Kidney (tissue), 14 donors: ENCODE measurements around the gene LRRC75A. TPM values are rescaled to one million over a fixed set of nuclear protein-coding genes. Genes with fewer than 3 reads are reported as not detected.
"Not testable (repeated sequence)": the region's sequence is repeated elsewhere in the genome, so short reads cannot be mapped to it uniquely, and the experiment has no call there.

Experiments
- DNase-seq, 5 donors: peaks; one replicate each; pipeline ENCODE4 v3.0.0-alpha.2; 2013 to 2020
- FAIRE-seq: peaks from 2 replicates; lab custom pipeline; 2012; peaks lifted over from hg19 to GRCh38; lab: Jason Lieb, UNC
- H3K27ac ChIP-seq, 2 donors: one replicate each; pipeline ENCODE4 v1.7.0; 2013; ENCODE audit warnings: low read depth in 2 of 2, low read length in 2 of 2, inconsistent platforms in 1 of 2
- H3K27me3 ChIP-seq: one replicate; pipeline ENCODE4 v1.7.1; 2013; ENCODE audit warnings: low read length, inconsistent platforms; ENCODE audit not compliant: control insufficient read depth, insufficient read depth
- H3K36me3 ChIP-seq, 3 donors: one replicate each; pipeline versions ENCODE4 v1.7.0 to v1.7.1; 2013; ENCODE audit warnings: low read length in 3 of 3, control low read depth in 1 of 3, inconsistent platforms in 1 of 3; ENCODE audit not compliant: insufficient read depth in 3 of 3, control insufficient read depth in 2 of 3
- H3K4me1 ChIP-seq, 3 donors: one replicate each; pipeline versions ENCODE4 v1.7.0 to v1.7.1; 2013; ENCODE audit warnings: low read length in 3 of 3, inconsistent platforms in 1 of 3, low read depth in 1 of 3; ENCODE audit not compliant: control insufficient read depth in 2 of 3, insufficient read depth in 2 of 3
- H3K4me3 ChIP-seq, 3 donors: one replicate each; pipeline versions ENCODE4 v1.7.0 to v1.8.1; 2013; ENCODE audit warnings: low read length in 3 of 3, control low read depth in 1 of 3, inconsistent platforms in 1 of 3
- H3K9ac ChIP-seq, 3 donors: one replicate each; pipeline versions ENCODE4 v1.7.0 to v1.7.1; 2013; ENCODE audit warnings: low read length in 3 of 3, control low read depth in 1 of 3, inconsistent platforms in 1 of 3
- H3K9me3 ChIP-seq, 3 donors: one replicate each; pipeline versions ENCODE4 v1.7.0 to v1.7.1; 2013; ENCODE audit warnings: low read length in 3 of 3, control low read depth in 1 of 3, inconsistent platforms in 1 of 3; ENCODE audit not compliant: control insufficient read depth in 2 of 3, insufficient read depth in 1 of 3
- intact Hi-C: fragments of 100-400 bp; cut with DNase I; formaldehyde crosslinking; loops from one replicate; pipeline ENCODE4 v1.11.1; 2022
- polyA plus RNA-seq: library from polyadenylated mRNA; stranded (reverse); fragments of 350-450 nt; fragmentation: Illumina TruSeq; extraction: RNeasy Lipid Tissue Mini Kit (QIAGEN cat#74804); gene quantifications from one replicate; pipeline ENCODE4 v1.2.3, GENCODE V29; 2014; ENCODE audit warnings: low read depth, low replicate concordance; ENCODE audit not compliant: insufficient read depth
- total RNA-seq: library from RNA; stranded (reverse); fragmentation: NEBNext Ultra II Directional; extraction: Animal tissue kit (Norgen Biotek cat#: 25700); gene quantifications from one replicate; pipeline ENCODE4 v1.2.1, GENCODE V29; 2021
- TF ChIP-seq, protein P1 (sequence below): IDR thresholded peaks from 3 replicates; pipeline ENCODE4 v1.5.1; 2012; ENCODE audit warnings: mild to moderate bottlenecking, moderate library complexity, borderline replicate concordance; ENCODE audit not compliant: insufficient read depth; ENCODE audit errors: extremely low read depth
- donor health status: control.
- donor health status: control.
- donor health status: control.
- donor health status: control.
- donor health status: control.
- donor health status: DM: yes; HTN: yes; CAD: no.
- donor health status: Normal renal cell carcinoma (clear cell type).

LRRC75A gene
- total and polyA plus RNA-seq, 2 donors from 2014 or later: 2.5 to 2.6 TPM

DNA sequence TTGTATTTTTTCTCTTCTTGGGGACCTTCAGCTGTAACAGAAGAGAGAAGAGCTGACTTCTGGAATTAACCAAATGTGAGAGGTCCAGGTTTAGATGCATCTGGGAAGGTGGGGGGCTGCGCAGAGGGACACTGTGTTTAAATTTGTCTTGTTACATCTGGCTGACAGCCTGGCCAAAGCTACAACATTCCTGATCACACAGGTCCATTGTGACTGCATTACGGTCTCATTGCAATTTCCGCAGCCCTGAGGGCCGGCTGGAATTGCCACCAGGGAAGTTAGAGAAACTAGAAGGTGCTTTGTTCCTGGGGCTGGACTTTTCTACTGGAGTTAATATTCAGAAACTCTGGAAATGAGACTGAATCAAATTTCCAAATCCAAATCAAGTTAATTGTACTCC lies 37.9 kb upstream of the LRRC75A start:
- H3K27me3 ChIP-seq: no peaks in the 10 kb centered on the region
- TF ChIP-seq, protein P1, sequence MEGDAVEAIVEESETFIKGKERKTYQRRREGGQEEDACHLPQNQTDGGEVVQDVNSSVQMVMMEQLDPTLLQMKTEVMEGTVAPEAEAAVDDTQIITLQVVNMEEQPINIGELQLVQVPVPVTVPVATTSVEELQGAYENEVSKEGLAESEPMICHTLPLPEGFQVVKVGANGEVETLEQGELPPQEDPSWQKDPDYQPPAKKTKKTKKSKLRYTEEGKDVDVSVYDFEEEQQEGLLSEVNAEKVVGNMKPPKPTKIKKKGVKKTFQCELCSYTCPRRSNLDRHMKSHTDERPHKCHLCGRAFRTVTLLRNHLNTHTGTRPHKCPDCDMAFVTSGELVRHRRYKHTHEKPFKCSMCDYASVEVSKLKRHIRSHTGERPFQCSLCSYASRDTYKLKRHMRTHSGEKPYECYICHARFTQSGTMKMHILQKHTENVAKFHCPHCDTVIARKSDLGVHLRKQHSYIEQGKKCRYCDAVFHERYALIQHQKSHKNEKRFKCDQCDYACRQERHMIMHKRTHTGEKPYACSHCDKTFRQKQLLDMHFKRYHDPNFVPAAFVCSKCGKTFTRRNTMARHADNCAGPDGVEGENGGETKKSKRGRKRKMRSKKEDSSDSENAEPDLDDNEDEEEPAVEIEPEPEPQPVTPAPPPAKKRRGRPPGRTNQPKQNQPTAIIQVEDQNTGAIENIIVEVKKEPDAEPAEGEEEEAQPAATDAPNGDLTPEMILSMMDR: no peak
- no peak overlapping the region for H3K4me3 ChIP-seq
- DNase-seq (no peak), FAIRE-seq (no peak)
- intact Hi-C loops: no loop called here
- H3K9ac ChIP-seq: no peak overlapping the region
- no peak overlapping the region for H3K27ac ChIP-seq
- H3K4me1 ChIP-seq: peaks cover 0 to under 1% (median 0%) of the 10 kb centered on the region in 3 donors
- H3K9me3 ChIP-seq: no peaks in the 10 kb centered on the region
- no peaks in the 10 kb centered on the region for H3K36me3 ChIP-seq

DNA sequence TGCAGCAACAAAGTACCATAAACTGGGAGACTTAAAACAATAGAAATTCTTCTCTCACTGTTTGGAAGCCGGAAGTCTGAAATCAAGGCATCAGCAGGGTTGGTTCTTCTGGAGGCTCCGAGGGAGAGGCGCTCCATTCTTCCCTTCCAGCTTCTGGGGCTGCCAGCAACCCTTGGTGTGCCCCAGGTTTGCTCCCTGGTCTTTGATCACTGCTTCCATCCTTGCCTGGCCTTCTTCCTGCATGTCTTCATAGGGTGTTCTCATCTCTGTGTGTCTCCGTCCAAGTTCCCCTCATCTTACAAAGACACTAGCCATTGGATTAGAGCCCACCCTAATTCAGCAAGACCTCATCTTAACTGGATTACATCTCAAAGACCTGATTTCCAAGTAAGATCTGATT lies 35.3 kb upstream of the LRRC75A start:
- Histone ChIP-seq H3K4me3 (no peak overlapping the region), H3K9me3 (no peaks in the 10 kb centered on the region), H3K4me1 (no peaks in the 10 kb centered on the region), H3K27ac (no peak overlapping the region), H3K36me3 (no peaks in the 10 kb centered on the region), H3K27me3 (no peaks in the 10 kb centered on the region), H3K9ac (no peak overlapping the region)
- DNase-seq (no peak), FAIRE-seq (no peak)
- TF ChIP-seq, protein P1: no peak
- intact Hi-C loops: no loop called here

DNA sequence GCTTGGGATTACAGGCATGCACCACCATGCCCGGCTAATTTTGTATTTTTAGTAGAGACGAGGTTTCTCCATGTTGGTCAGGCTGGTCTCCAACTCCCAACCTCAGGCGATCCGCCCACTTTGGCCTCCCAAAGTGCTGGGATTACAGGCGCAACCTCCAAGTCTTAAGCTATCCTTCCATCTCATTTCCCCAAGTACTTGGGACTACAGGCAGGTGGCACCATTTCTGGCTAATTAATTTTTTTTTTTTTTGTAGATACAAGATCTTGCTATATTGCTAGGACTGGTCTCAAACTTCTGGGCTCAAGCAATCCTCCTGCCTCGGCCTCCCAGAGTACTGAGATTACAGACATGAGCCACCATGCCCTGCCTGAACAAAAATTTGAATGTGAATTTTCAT lies 33.6 kb upstream of the LRRC75A start:
- DNase-seq, H3K27ac ChIP-seq, H3K9ac ChIP-seq, FAIRE-seq, H3K27me3 ChIP-seq, H3K4me3 ChIP-seq, H3K9me3 ChIP-seq, intact Hi-C loops, H3K36me3 ChIP-seq, H3K4me1 ChIP-seq: not testable (repeated sequence)

DNA sequence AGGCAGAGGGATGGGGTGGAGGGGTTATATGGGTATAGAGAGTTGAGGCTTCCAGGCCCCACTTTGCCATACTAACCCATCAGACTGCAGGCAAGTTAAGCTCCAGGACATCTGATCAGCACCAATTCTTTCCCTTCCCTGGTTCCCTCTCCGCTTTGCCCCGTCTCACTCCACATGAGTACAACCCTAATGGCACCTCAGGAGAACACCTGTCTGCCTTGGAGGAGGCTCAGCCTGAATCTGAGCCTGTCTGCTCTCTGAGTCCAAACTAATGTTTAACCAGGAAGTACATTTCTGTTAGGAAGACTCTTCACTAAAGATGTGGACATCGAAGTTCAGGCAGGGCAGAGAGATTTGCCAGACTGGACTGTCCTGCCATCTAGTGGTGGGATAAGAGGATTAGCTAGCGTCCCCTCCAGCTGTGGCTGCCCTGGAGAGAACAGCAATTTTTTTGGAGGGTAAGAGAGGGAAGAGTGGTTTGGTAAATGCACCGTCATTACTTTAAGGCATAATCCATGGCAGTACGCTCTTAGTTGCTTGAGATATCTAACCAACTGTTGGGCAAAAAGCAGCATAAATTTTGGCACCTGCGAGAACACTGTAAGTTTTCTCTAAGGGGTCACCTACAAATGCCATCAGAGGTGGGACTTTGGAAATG lies 29.2 kb upstream of the LRRC75A start:
- Histone ChIP-seq H3K27me3 (no peaks in the 10 kb centered on the region), H3K9ac (peak overlapping the region in 1 of 3 donors; percentile 4), H3K4me3 (no peak overlapping the region), H3K36me3 (no peaks in the 10 kb centered on the region), H3K9me3 (no peaks in the 10 kb centered on the region), H3K4me1 (peaks cover 0 to 3% (median 0%) of the 10 kb centered on the region in 3 donors), H3K27ac (no peak overlapping the region)
- intact Hi-C loops: loop anchor here (5.0 kb wide), 1 partner anchor 69 kb away; no protein-coding TSS in a partner anchor
- TF ChIP-seq, protein P1: peak; percentile 94
- DNase-seq: peak in 4 of 5 donors; percentile 83 to 95 (median 88)
- FAIRE-seq: peak; percentile 82
